ENCODE data around the gene TAS2R31.
"Not testable (repeated sequence)": the region's sequence is repeated elsewhere in the genome, so short reads cannot be mapped to it uniquely, and the experiment has no call there.

TAS2R31 gene

GRCh38 chr12:11067514-11067913 lies 36.3 kb upstream of the TAS2R31 start:
- no peaks in the 10 kb centered on the region for H3K9me2 ChIP-seq (ENCODE audit: low read depth, low read length)
- no peak overlapping the region for H3K27ac ChIP-seq (ENCODE audit: low read depth, low read length, poor library complexity, severe bottlenecking)
- no peaks in the 10 kb centered on the region for H3K79me2 ChIP-seq (ENCODE audit: insufficient read depth, low read length)
- H3K4me3 ChIP-seq (ENCODE audit: low read depth, low read length, poor library complexity, severe bottlenecking): no peak overlapping the region
- no peaks in the 10 kb centered on the region for H4K20me1 ChIP-seq (ENCODE audit: insufficient read depth, low read length)
- H3K4me2 ChIP-seq (ENCODE audit: low read length): no peak overlapping the region
- no peaks in the 10 kb centered on the region for H3K4me1 ChIP-seq (ENCODE audit: insufficient read depth, low read length, severe bottlenecking)
- no peaks in the 10 kb centered on the region for H3K9me3 ChIP-seq (ENCODE audit: low read length)
- H3K27me3 ChIP-seq (ENCODE audit: insufficient read depth, low read length): no peaks in the 10 kb centered on the region
- no peak overlapping the region for H3K9ac ChIP-seq (ENCODE audit: low read length)
- no peak overlapping the region for H2AFZ ChIP-seq (ENCODE audit: low read length)
- H3F3A ChIP-seq (ENCODE audit: insufficient read depth, low read length): no peaks in the 10 kb centered on the region
- TF ChIP-seq EZH2 (IDR thresholded peaks at IDR 0.05; ENCODE audit: borderline replicate concordance, low read length) (no peak), CTCF (IDR thresholded peaks at IDR 0.05; ENCODE audit: low read length) (no peak)
- no peaks in the 10 kb centered on the region for H3K36me3 ChIP-seq (ENCODE audit: insufficient read depth, low read length)

- H3K79me2 ChIP-seq (ENCODE audit: insufficient read depth, low read length); H3K4me2 ChIP-seq (ENCODE audit: low read length); H3K4me3 ChIP-seq (ENCODE audit: low read depth, low read length, poor library complexity, severe bottlenecking); H3K4me1 ChIP-seq (ENCODE audit: insufficient read depth, low read length, severe bottlenecking); H3K9ac ChIP-seq (ENCODE audit: low read length); H3K9me2 ChIP-seq (ENCODE audit: low read depth, low read length); H2AFZ ChIP-seq (ENCODE audit: low read length); H3K27ac ChIP-seq (ENCODE audit: low read depth, low read length, poor library complexity, severe bottlenecking); H3K9me3 ChIP-seq (ENCODE audit: low read length); H4K20me1 ChIP-seq (ENCODE audit: insufficient read depth, low read length); H3F3A ChIP-seq (ENCODE audit: insufficient read depth, low read length); H3K36me3 ChIP-seq (ENCODE audit: insufficient read depth, low read length); H3K27me3 ChIP-seq (ENCODE audit: insufficient read depth, low read length): not testable (repeated sequence)
These were observed 31.0 kb upstream of the TAS2R31 start, which contains the start of gene TAS2R46 for GRCh38 chr12:11062194-11062593. Gene TAS2R46, minus strand, starts transcription at chr12:11062294. Its CDS starts 0 bp downstream, at chr12:11062294.

GRCh38 chr12:11059784-11060183 lies 28.6 kb upstream of the TAS2R31 start:
- no peak overlapping the region for H3K27ac ChIP-seq (ENCODE audit: low read depth, low read length, poor library complexity, severe bottlenecking)
- no peaks in the 10 kb centered on the region for H3K9me3 ChIP-seq (ENCODE audit: low read length)
- TF ChIP-seq EZH2 (IDR thresholded peaks at IDR 0.05; ENCODE audit: borderline replicate concordance, low read length) (no peak), CTCF (IDR thresholded peaks at IDR 0.05; ENCODE audit: low read length) (no peak)
- no peak overlapping the region for H3K9ac ChIP-seq (ENCODE audit: low read length)
- H3K79me2 ChIP-seq (ENCODE audit: insufficient read depth, low read length): no peaks in the 10 kb centered on the region
- no peaks in the 10 kb centered on the region for H3K4me1 ChIP-seq (ENCODE audit: insufficient read depth, low read length, severe bottlenecking)
- H3K4me2 ChIP-seq (ENCODE audit: low read length): no peak overlapping the region
- H3K27me3 ChIP-seq (ENCODE audit: insufficient read depth, low read length): no peaks in the 10 kb centered on the region
- H3K36me3 ChIP-seq (ENCODE audit: insufficient read depth, low read length): no peaks in the 10 kb centered on the region
- H2AFZ ChIP-seq (ENCODE audit: low read length): no peak overlapping the region
- H3K4me3 ChIP-seq (ENCODE audit: low read depth, low read length, poor library complexity, severe bottlenecking): no peak overlapping the region
- H4K20me1 ChIP-seq (ENCODE audit: insufficient read depth, low read length): no peaks in the 10 kb centered on the region
- no peaks in the 10 kb centered on the region for H3F3A ChIP-seq (ENCODE audit: insufficient read depth, low read length)
- H3K9me2 ChIP-seq (ENCODE audit: low read depth, low read length): no peaks in the 10 kb centered on the region

GRCh38 chr12:11059041-11059440 lies 27.8 kb upstream of the TAS2R31 start:
- Histone ChIP-seq H3K4me3 (ENCODE audit: low read depth, low read length, poor library complexity, severe bottlenecking) (no peak overlapping the region), H3K79me2 (ENCODE audit: insufficient read depth, low read length) (no peaks in the 10 kb centered on the region), H3K9me2 (ENCODE audit: low read depth, low read length) (no peaks in the 10 kb centered on the region), H4K20me1 (ENCODE audit: insufficient read depth, low read length) (no peaks in the 10 kb centered on the region), H3K9me3 (ENCODE audit: low read length) (no peaks in the 10 kb centered on the region), H3K4me1 (ENCODE audit: insufficient read depth, low read length, severe bottlenecking) (no peaks in the 10 kb centered on the region), H3K27me3 (ENCODE audit: insufficient read depth, low read length) (no peaks in the 10 kb centered on the region), H3K36me3 (ENCODE audit: insufficient read depth, low read length) (no peaks in the 10 kb centered on the region), H3K4me2 (ENCODE audit: low read length) (no peak overlapping the region), H3K27ac (ENCODE audit: low read depth, low read length, poor library complexity, severe bottlenecking) (no peak overlapping the region), H2AFZ (ENCODE audit: low read length) (no peak overlapping the region), H3F3A (ENCODE audit: insufficient read depth, low read length) (no peaks in the 10 kb centered on the region), H3K9ac (ENCODE audit: low read length) (no peak overlapping the region)
- TF ChIP-seq CTCF (IDR thresholded peaks at IDR 0.05; ENCODE audit: low read length) (no peak), EZH2 (IDR thresholded peaks at IDR 0.05; ENCODE audit: borderline replicate concordance, low read length) (no peak)
